ENCODE results near the gene NCOA1.

DNA sequence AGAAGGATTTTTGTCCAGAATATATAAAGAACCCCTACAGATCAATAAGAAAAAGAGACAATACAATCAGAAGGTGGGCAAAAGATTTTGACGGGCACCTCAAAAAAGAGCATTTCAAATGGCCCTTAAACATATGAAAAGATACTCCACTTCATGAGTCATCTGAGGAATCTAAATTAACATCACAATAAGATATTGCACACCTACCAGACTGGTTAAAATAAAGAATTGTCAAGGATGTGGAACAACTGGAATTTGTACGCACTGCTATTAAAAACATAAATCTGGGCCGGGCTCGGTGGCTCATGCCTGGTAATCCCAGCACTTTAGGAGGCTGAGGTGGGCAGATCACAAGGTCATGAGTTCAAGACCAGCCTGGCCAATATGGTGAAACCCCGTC, 17.0 kb upstream of the NCOA1 start:
- TF ChIP-seq, protein P1, sequence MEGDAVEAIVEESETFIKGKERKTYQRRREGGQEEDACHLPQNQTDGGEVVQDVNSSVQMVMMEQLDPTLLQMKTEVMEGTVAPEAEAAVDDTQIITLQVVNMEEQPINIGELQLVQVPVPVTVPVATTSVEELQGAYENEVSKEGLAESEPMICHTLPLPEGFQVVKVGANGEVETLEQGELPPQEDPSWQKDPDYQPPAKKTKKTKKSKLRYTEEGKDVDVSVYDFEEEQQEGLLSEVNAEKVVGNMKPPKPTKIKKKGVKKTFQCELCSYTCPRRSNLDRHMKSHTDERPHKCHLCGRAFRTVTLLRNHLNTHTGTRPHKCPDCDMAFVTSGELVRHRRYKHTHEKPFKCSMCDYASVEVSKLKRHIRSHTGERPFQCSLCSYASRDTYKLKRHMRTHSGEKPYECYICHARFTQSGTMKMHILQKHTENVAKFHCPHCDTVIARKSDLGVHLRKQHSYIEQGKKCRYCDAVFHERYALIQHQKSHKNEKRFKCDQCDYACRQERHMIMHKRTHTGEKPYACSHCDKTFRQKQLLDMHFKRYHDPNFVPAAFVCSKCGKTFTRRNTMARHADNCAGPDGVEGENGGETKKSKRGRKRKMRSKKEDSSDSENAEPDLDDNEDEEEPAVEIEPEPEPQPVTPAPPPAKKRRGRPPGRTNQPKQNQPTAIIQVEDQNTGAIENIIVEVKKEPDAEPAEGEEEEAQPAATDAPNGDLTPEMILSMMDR (IDR thresholded peaks at IDR 0.05; ENCODE audit: poor library complexity, severe bottlenecking) = no peak
- TF ChIP-seq SMC3 (conservative IDR thresholded peaks at IDR 0.05; ENCODE audit: poor library complexity) = no peak
- TF ChIP-seq EZH2 (IDR thresholded peaks at IDR 0.05; ENCODE audit: borderline replicate concordance, insufficient read depth, low read length, poor library complexity, severe bottlenecking) = no peak
- TF ChIP-seq, protein P2, sequence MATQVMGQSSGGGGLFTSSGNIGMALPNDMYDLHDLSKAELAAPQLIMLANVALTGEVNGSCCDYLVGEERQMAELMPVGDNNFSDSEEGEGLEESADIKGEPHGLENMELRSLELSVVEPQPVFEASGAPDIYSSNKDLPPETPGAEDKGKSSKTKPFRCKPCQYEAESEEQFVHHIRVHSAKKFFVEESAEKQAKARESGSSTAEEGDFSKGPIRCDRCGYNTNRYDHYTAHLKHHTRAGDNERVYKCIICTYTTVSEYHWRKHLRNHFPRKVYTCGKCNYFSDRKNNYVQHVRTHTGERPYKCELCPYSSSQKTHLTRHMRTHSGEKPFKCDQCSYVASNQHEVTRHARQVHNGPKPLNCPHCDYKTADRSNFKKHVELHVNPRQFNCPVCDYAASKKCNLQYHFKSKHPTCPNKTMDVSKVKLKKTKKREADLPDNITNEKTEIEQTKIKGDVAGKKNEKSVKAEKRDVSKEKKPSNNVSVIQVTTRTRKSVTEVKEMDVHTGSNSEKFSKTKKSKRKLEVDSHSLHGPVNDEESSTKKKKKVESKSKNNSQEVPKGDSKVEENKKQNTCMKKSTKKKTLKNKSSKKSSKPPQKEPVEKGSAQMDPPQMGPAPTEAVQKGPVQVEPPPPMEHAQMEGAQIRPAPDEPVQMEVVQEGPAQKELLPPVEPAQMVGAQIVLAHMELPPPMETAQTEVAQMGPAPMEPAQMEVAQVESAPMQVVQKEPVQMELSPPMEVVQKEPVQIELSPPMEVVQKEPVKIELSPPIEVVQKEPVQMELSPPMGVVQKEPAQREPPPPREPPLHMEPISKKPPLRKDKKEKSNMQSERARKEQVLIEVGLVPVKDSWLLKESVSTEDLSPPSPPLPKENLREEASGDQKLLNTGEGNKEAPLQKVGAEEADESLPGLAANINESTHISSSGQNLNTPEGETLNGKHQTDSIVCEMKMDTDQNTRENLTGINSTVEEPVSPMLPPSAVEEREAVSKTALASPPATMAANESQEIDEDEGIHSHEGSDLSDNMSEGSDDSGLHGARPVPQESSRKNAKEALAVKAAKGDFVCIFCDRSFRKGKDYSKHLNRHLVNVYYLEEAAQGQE (IDR thresholded peaks at IDR 0.05; ENCODE audit: borderline replicate concordance) = no peak
- no peak for TF ChIP-seq RAD21 (conservative IDR thresholded peaks at IDR 0.05)
- TF ChIP-seq TAF1 (IDR thresholded peaks at IDR 0.05; ENCODE audit: low read depth) = no peak
- TF ChIP-seq EP300 (conservative IDR thresholded peaks at IDR 0.05; ENCODE audit: poor library complexity, severe bottlenecking) = no peak
- no peak for TF ChIP-seq POLR2AphosphoS5 (IDR thresholded peaks at IDR 0.05)
- no peak for TF ChIP-seq MXI1 (conservative IDR thresholded peaks at IDR 0.05; ENCODE audit: poor library complexity, severe bottlenecking)
